GM12878 (cell line): Measurements from ENCODE around the gene MRC2. TPM values are rescaled to one million over a fixed set of nuclear protein-coding genes. Genes with fewer than 3 reads are reported as not detected.

Experiments used
- ATAC-seq: fragments of 200-7000 bp; cut with Tn5 transposase; 3 replicates; pipeline ENCODE4 v1.9.1; 2020; ENCODE audit warnings: mild to moderate bottlenecking, moderate library complexity
- BruUV-seq: library from RNA; stranded (reverse); fragments of 400-500 nt; replicated peaks from 2 replicates; lab custom pipeline; 2021; lab: Mats Ljungman, UMichigan
- CTCF ChIA-PET: fragments of 300-600 bp; sonication (Branson Sonifier 250); formaldehyde crosslinking; extraction: SDS; loops from one replicate; lab custom pipeline; 2021; ENCODE audit warnings: inconsistent platforms; lab: Yijun Ruan, JAX
- POLR2A ChIA-PET: fragments of 350-600 bp; formaldehyde crosslinking; extraction: SDS; loops from one replicate; lab custom pipeline; 2021; ENCODE audit warnings: inconsistent platforms; lab: Charles Lee
- RAD21 ChIA-PET: fragments of 300-600 bp; sonication (Branson Sonifier 250); formaldehyde crosslinking; loops from one replicate; lab custom pipeline; 2023; ENCODE audit warnings: antibody characterized with exemption; ENCODE audit not compliant: unreplicated experiment; lab: Charles Lee
- SMC1A ChIA-PET: fragments of 300-600 bp; sonication (Branson Sonifier 250); formaldehyde crosslinking; loops from one replicate; lab custom pipeline; 2023; ENCODE audit not compliant: unreplicated experiment, uncharacterized antibody; lab: Charles Lee
- DNase-seq: peaks from one replicate; pipeline ENCODE4 v3.0.0-alpha.2; 2011; ENCODE audit warnings: low read depth, low spot score
- FAIRE-seq: peaks from 3 replicates; lab custom pipeline; 2011; peaks lifted over from hg19 to GRCh38; lab: Jason Lieb, UNC
- H2AFZ ChIP-seq: 2 replicates; pipeline ENCODE4 v1.6.0; 2011; ENCODE audit warnings: low read depth, low read length, control low read depth; ENCODE audit not compliant: control insufficient read depth
- H3K27ac ChIP-seq: 2 replicates; pipeline ENCODE4 v1.5.1; 2011; ENCODE audit warnings: control low read depth; ENCODE audit not compliant: control insufficient read depth, insufficient read depth
- H3K27me3 ChIP-seq, 2 experiments: replicated peaks in 1 of 2; 2 replicates each; pipeline versions ENCODE4 v1.6.0 to v1.6.1; 2011; ENCODE audit warnings: low read length in 1 of 2; ENCODE audit not compliant: control insufficient read depth in 2 of 2, insufficient read depth in 2 of 2
- H3K36me3 ChIP-seq, 2 experiments: 2 replicates each; pipeline ENCODE4 v1.5.1; 2011; ENCODE audit warnings: low read length in 1 of 2; ENCODE audit not compliant: control insufficient read depth in 2 of 2, insufficient read depth in 2 of 2
- H3K4me1 ChIP-seq: 2 replicates; pipeline ENCODE4 v1.6.1; 2011; ENCODE audit warnings: mild to moderate bottlenecking, low read length, moderate library complexity, mixed read lengths; ENCODE audit not compliant: control insufficient read depth, insufficient read depth
- H3K4me2 ChIP-seq: 2 replicates; pipeline ENCODE4 v1.6.0; 2011; ENCODE audit warnings: control low read depth; ENCODE audit not compliant: control insufficient read depth, insufficient read depth
- H3K4me3 ChIP-seq: fragments of 200-600 bp; sonication (generic); 2 replicates; pipeline ENCODE4 v1.5.1; 2016
- H3K79me2 ChIP-seq: 2 replicates; pipeline ENCODE4 v1.6.0; 2011; ENCODE audit warnings: low read length; ENCODE audit not compliant: control insufficient read depth, insufficient read depth
- H3K9ac ChIP-seq: 2 replicates; pipeline ENCODE4 v1.8.0; 2011; ENCODE audit warnings: low read length, control low read depth, mixed read lengths; ENCODE audit not compliant: control insufficient read depth, insufficient read depth
- H3K9me3 ChIP-seq: replicated peaks from 3 replicates; pipeline ENCODE4 v1.5.1; 2011; ENCODE audit warnings: mild to moderate bottlenecking, low read length; ENCODE audit not compliant: control insufficient read depth, insufficient read depth
- H4K20me1 ChIP-seq: 2 replicates; pipeline ENCODE4 v1.6.0; 2011; ENCODE audit not compliant: control insufficient read depth, insufficient read depth
- CTCF ChIP-seq, 3 experiments: IDR thresholded peaks in 2 of 3; conservative IDR thresholded peaks in 1 of 3; 2 replicates each; pipeline ENCODE4 v1.5.1; 2011; ENCODE audit warnings: low read depth in 3 of 3, low read length in 3 of 3, mild to moderate bottlenecking in 3 of 3, control low read depth in 2 of 3, moderate library complexity in 2 of 3, inconsistent platforms in 1 of 3, mixed read lengths in 1 of 3; ENCODE audit not compliant: control insufficient read depth in 2 of 3, insufficient read depth in 1 of 3; ENCODE audit errors: extremely low read depth in 1 of 3
- MLLT1 ChIP-seq: fragments of 450-650 bp; IDR thresholded peaks from 2 replicates; pipeline ENCODE4 v1.6.1; 2016; ENCODE audit warnings: mild to moderate bottlenecking
- SRF ChIP-seq, 2 experiments: IDR thresholded peaks; 2 replicates each; pipeline ENCODE4 v1.6.1; 2011; ENCODE audit warnings: low read depth in 2 of 2, low read length in 2 of 2, mild to moderate bottlenecking in 1 of 2, moderate library complexity in 1 of 2
- WGBS: methylation state at CpG from one replicate; pipeline ENCODE4 v1.1.6; 2016; ENCODE audit warnings: low lambda C conversion rate; ENCODE audit not compliant: insufficient replicate concordance, insufficient coverage; ENCODE audit errors: missing lambda C conversion rate; 5-methylcytosine and 5-hydroxymethylcytosine counted together
- in situ Hi-C: fragments of 300-500 bp; cut with MboI; formaldehyde crosslinking; loops from 9 replicates; pipeline ENCODE4 v1.14.3; 2018; ENCODE audit warnings: mixed read lengths
- intact Hi-C: fragments of 100-400 bp; cut with micrococcal nuclease; formaldehyde crosslinking; loops from one replicate; pipeline ENCODE4 v1.14.2; 2022; ENCODE audit not compliant: unreplicated experiment
- polyA plus RNA-seq, 11 experiments: library from polyadenylated mRNA; depleted of rRNA in 4 of 11; unstranded in 6 of 11; stranded (reverse) in 5 of 11; fragments of >200 nt; fragmentation: Nextera tagmentation in 4 of 11; fragmentation: Illumina TruSeq in 1 of 11; extraction: Ambion mirVana in 4 of 11; extraction: Trizol in 1 of 11; gene quantifications; 1 replicate in 1 of 11; 2 replicates in 10 of 11; pipeline versions ENCODE4 v1.2.1 to v1.2.3, GENCODE V29; 2011 to 2016; ENCODE audit warnings: inconsistent platforms in 2 of 11, missing spikeins in 2 of 11, low read depth in 1 of 11
- total RNA-seq, 4 experiments: library from RNA; depleted of rRNA in 3 of 4; stranded (reverse); fragments of >200 nt in 3 of 4; fragmentation: Illumina TruSeq in 1 of 4; extraction: Trizol in 1 of 4; gene quantifications; 2 replicates each; pipeline versions ENCODE4 v1.2.1 to v1.2.3, GENCODE V29; 2013 to 2021

Gene MRC2
- total and polyA plus RNA-seq, 10 of the 15 experiments (the other 5 are each of a cell fraction or from before 2014, with no cell fraction given), result 0.04 to 0.96 (median 0.30) TPM; not detected in 1

- ChIA-PET SMC1A (no interaction called here), RAD21 (no interaction called here), CTCF (interaction anchor here (0.7 kb wide), 1 partner anchor 419 kb away, joined by 3 read pairs; no protein-coding TSS in a partner anchor), POLR2A (no interaction called here)
- Histone ChIP-seq H3K27ac (no peak overlapping the region), H3K79me2 (no peaks in the 10 kb centered on the region), H3K9ac (no peak overlapping the region), H3K4me1 (peaks cover 10% of the 10 kb centered on the region), H2AFZ (no peak overlapping the region), H4K20me1 (no peaks in the 10 kb centered on the region), H3K36me3 (no peaks in the 10 kb centered on the region), H3K4me2 (no peak overlapping the region), H3K4me3 (no peak overlapping the region), H3K27me3 (no peaks in the 10 kb centered on the region), H3K9me3 (no peaks in the 10 kb centered on the region; the same call in 2 of the 3 replicates)
- peak; percentile 90 for FAIRE-seq
- intact Hi-C loops (loop anchor here (5.0 kb wide), 1 partner anchor 247 kb away; the partner anchor contains the start of gene TANC2), in situ Hi-C loops (no loop called here)
- peak; percentile 46 for ATAC-seq
- 46% methylated on average over 3 of the region's 3 CpGs for WGBS
- DNase-seq, result peak; percentile 33
- no TSS peak for BruUV-seq
- TF ChIP-seq SRF (IDR thresholded peaks at IDR 0.05; ENCODE audit: low read depth in 2 of 2, low read length in 2 of 2) (peak in 1 of 2 experiments; percentile 11; a peak in 1 of 4 replicates), CTCF (IDR thresholded peaks at IDR 0.05 in 2 of 3, conservative IDR thresholded peaks at IDR 0.05 in 1 of 3; ENCODE audit: control insufficient read depth in 2 of 3, extremely low read depth in 1 of 3, insufficient read depth in 1 of 3, low read depth in 3 of 3, low read length in 3 of 3) (peak in 1 of 3 experiments; percentile 10; a peak in 1 of 6 replicates), MLLT1 (no peak)
Observed at GRCh38 chr17:62720126-62720850, 92.8 kb downstream of the MRC2 start.
